Measurements from ENCODE around the gene ATP13A3. TPM values are rescaled to one million over a fixed set of nuclear protein-coding genes. Genes with fewer than 3 reads are reported as not detected.
A peak's percentile ranks its signal among the peaks of the same experiment; 100 is the strongest.

ATP13A3 gene
- total RNA-seq, 4 donors from 2014 or later: 106 to 157 (median 128) TPM

DNA sequence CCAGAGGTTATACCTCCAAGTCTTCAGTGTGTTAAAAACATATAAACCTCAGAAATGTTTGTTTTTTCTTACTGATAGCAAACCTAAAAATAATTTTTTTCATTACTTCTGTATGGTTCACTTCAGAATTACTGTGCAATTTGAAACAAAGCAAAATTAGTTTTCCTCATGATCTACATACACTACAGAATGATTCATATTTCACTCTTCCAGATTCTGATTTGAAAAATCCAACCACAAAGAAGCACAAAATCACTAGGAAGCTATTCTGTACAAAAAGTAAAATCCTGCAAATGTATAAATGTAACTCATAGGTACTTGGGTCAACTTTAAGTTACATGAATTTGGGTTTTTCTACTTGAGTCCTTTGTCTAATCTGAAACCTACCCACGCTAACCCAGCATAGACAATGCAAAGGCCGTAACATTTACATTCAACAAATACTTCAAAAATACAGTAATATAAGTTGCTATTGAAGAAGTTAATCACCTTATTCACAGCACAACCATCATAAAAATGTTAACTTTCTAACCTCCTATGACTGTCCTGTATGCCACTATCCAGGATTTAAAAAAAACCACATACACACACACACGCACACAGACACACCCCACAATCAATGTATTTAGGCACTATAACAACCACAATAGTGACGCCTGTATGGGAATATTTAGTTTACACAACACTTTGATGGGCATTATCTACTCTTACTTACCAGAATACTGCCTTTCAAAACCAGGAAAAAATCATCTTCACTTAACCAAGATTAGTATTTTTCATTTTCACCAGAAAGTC, 11.5 kb downstream of the ATP13A3 start:
- peaks cover 0 to 37% (median 0%) of the 10 kb centered on the region in 3 donors for H3K4me1 ChIP-seq
- H3K4me3 ChIP-seq: no peak overlapping the region
- 93 to 96% methylated on average over 4 of the region's 4 CpGs for WGBS, 2 donors (ENCODE audit: low coverage in 1 of 2)
- H3K9me3 ChIP-seq: no peaks in the 10 kb centered on the region
- H3K27ac ChIP-seq: no peak overlapping the region
- no peaks in the 10 kb centered on the region for H3K36me3 ChIP-seq
- H3K27me3 ChIP-seq: no peaks in the 10 kb centered on the region
- TF ChIP-seq EP300 (IDR thresholded peaks at IDR 0.05) (no peak), POLR2A (IDR thresholded peaks at IDR 0.05) (no peak)
- TF ChIP-seq, protein P1, sequence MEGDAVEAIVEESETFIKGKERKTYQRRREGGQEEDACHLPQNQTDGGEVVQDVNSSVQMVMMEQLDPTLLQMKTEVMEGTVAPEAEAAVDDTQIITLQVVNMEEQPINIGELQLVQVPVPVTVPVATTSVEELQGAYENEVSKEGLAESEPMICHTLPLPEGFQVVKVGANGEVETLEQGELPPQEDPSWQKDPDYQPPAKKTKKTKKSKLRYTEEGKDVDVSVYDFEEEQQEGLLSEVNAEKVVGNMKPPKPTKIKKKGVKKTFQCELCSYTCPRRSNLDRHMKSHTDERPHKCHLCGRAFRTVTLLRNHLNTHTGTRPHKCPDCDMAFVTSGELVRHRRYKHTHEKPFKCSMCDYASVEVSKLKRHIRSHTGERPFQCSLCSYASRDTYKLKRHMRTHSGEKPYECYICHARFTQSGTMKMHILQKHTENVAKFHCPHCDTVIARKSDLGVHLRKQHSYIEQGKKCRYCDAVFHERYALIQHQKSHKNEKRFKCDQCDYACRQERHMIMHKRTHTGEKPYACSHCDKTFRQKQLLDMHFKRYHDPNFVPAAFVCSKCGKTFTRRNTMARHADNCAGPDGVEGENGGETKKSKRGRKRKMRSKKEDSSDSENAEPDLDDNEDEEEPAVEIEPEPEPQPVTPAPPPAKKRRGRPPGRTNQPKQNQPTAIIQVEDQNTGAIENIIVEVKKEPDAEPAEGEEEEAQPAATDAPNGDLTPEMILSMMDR (IDR thresholded peaks at IDR 0.05): no peak
- ATAC-seq: no peak

DNA sequence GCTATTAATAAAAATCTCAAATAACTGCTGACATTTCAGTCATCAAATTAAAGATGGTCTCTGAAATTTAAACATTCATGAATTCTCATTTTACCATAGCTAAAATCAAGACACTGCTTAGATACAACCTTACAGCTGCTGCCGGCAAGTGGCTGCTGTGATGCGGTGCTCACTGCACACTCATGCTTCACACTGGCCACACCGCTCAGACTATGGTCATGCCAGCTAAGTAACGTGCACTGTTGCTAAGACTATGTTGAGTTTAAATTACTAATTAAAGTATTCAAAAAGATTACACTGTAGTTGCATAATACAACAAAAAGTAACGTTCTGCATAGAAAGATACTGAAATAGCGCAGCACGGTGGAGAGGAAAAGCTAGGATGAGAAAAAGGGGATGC, 12.1 kb downstream of the ATP13A3 start:
- H3K36me3 ChIP-seq: no peaks in the 10 kb centered on the region
- H3K4me1 ChIP-seq: peaks cover 0 to 37% (median 0%) of the 10 kb centered on the region in 3 donors
- no peaks in the 10 kb centered on the region for H3K9me3 ChIP-seq
- no peak for ATAC-seq
- WGBS, 2 donors (ENCODE audit: low coverage in 1 of 2): 60 to 73% methylated on average over 6 to 7 of the region's 7 CpGs
- H3K27me3 ChIP-seq: no peaks in the 10 kb centered on the region
- H3K4me3 ChIP-seq: no peak overlapping the region
- TF ChIP-seq EP300 (IDR thresholded peaks at IDR 0.05): no peak
- TF ChIP-seq POLR2A (IDR thresholded peaks at IDR 0.05): no peak
- TF ChIP-seq, protein P1 (IDR thresholded peaks at IDR 0.05): no peak
- no peak for TF ChIP-seq POLR2AphosphoS5 (IDR thresholded peaks at IDR 0.05)
- H3K27ac ChIP-seq: no peak overlapping the region

DNA sequence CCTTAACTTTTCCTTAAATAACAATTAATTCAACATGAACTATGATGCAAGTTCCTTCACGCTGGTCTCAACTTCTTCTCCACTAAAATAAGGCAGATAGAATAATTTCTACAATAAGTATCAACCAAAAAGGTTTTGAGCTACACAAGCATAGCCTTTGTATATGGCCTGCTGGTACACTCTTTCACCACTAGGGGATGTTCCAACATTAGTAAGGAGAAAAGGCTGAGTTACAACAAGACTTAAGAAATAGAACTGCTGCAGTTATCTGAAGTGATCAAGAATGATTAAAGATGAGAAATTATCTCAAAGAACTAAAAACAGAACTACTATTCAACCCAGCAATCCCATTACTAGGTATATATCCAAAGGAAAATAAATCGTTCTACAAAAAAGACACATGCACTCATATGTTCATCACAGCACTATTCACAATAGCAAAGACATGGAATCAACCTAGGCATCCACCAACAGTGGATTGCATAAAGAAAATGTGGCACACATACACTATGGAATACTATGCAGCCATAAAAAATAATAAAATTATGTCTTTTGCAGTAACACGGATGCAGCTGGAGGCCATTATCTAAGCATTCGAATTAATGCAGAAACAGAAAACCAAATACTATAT, 14.4 kb downstream of the ATP13A3 start:
- H3K9me3 ChIP-seq: no peaks in the 10 kb centered on the region
- TF ChIP-seq, protein P1 (IDR thresholded peaks at IDR 0.05): peak; percentile 94 to 97 (median 96)
- TF ChIP-seq POLR2A (IDR thresholded peaks at IDR 0.05) (no peak), EP300 (IDR thresholded peaks at IDR 0.05) (no peak), POLR2AphosphoS5 (IDR thresholded peaks at IDR 0.05) (no peak)
- peak; percentile 65 for ATAC-seq
- 69 to 74% methylated on average over 4 of the region's 4 CpGs for WGBS, 2 donors (ENCODE audit: low coverage in 1 of 2)
- H3K27me3 ChIP-seq: no peaks in the 10 kb centered on the region
- peaks cover 0 to 41% (median 0%) of the 10 kb centered on the region in 3 donors for H3K4me1 ChIP-seq
- H3K36me3 ChIP-seq: no peaks in the 10 kb centered on the region
- no peak overlapping the region for H3K4me3 ChIP-seq
- no peak overlapping the region for H3K27ac ChIP-seq

DNA sequence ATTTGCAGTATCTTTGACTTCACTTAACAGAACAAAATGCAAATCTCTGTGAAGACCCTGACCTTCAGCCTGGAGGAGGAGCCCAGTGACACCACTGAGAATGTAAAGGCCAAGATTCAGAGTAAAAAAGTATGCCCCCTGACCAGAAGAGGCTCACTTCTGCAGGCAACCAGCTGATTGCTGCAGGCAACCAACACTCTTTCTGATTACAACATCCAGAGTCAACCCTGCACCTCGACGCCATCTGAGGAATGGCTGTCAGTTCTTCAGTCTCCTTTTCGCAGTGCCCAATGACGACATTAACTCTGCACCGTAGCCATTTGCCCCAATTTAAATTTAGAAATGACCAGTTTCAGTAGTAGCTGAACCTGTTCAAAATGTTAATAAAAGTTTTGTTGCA, 14.9 kb downstream of the ATP13A3 start:
- H3K27ac ChIP-seq: no peak overlapping the region

More for the DNA sequence above, 14.9 kb downstream of the ATP13A3 start:
- TF ChIP-seq EP300 (IDR thresholded peaks at IDR 0.05) (no peak), POLR2A (IDR thresholded peaks at IDR 0.05) (no peak), POLR2AphosphoS5 (IDR thresholded peaks at IDR 0.05) (no peak)
- TF ChIP-seq, protein P1 (IDR thresholded peaks at IDR 0.05): no peak
- no peak overlapping the region for H3K4me3 ChIP-seq
- H3K9me3 ChIP-seq: no peaks in the 10 kb centered on the region
- H3K36me3 ChIP-seq: no peaks in the 10 kb centered on the region
- 58 to 59% methylated on average over 4 of the region's 5 CpGs for WGBS, 2 donors (ENCODE audit: low coverage in 1 of 2)
- no peaks in the 10 kb centered on the region for H3K27me3 ChIP-seq
- peaks cover 0 to 36% (median 0%) of the 10 kb centered on the region in 3 donors for H3K4me1 ChIP-seq
- ATAC-seq: no peak

Measured in gastroesophageal sphincter (tissue), 4 donors.